DND-41 (cell line): ENCODE measurements around the gene CATSPER4.

Source experiments
- CTCF ChIP-seq: IDR thresholded peaks from 2 replicates; pipeline ENCODE4 v1.5.1; 2012; ENCODE audit warnings: borderline replicate concordance, low read length, moderate library complexity, mild to moderate bottlenecking; ENCODE audit not compliant: poor library complexity, severe bottlenecking; ENCODE audit errors: extremely low read depth
- EZH2 ChIP-seq: IDR thresholded peaks from 3 replicates; pipeline ENCODE4 v1.6.1; 2012; ENCODE audit warnings: borderline replicate concordance, low read depth, mild to moderate bottlenecking, moderate library complexity, low read length, inconsistent platforms; ENCODE audit not compliant: severe bottlenecking

- no peak for TF ChIP-seq EZH2
- no peak for TF ChIP-seq CTCF
Observed at GRCh38 chr1:26166719-26167281, 23.6 kb upstream of the CATSPER4 start.
